Daoy (cell line): Measurements from ENCODE around the gene AAGAB. TPM values are rescaled to one million over a fixed set of nuclear protein-coding genes. Genes with fewer than 3 reads are reported as not detected.

Experiments used
- DNase-seq: peaks from one replicate; pipeline ENCODE4 v3.0.0-alpha.2; 2015; ENCODE audit warnings: low read depth
- total RNA-seq: library from RNA; depleted of rRNA; stranded (reverse); fragments of >200 nt; shearing (Covaris generic); gene quantifications from 2 replicates; pipeline ENCODE4 v1.2.3, GENCODE V29; 2014

Gene AAGAB
- total RNA-seq, 1 experiment from 2014 or later, result 99.4 TPM

GRCh38 chr15:67187351-67187854, 67.1 kb downstream of the AAGAB start:
- peak; percentile 7 for DNase-seq

- no peak for DNase-seq
Measured at GRCh38 chr15:67186688-67187087, 67.8 kb downstream of the AAGAB start.

- DNase-seq, result no peak
Measured at GRCh38 chr15:67186226-67186649, 68.2 kb downstream of the AAGAB start.

- peak; percentile 49 for DNase-seq
Measured at GRCh38 chr15:67185621-67186225, 68.7 kb downstream of the AAGAB start.

GRCh38 chr15:67185051-67185450, 69.4 kb downstream of the AAGAB start:
- no peak for DNase-seq

- no peak for DNase-seq
Measured at GRCh38 chr15:67184208-67184925, 70.1 kb downstream of the AAGAB start.

GRCh38 chr15:67183443-67184169, 70.9 kb downstream of the AAGAB start:
- no peak for DNase-seq

GRCh38 chr15:67181221-67181639, 73.2 kb downstream of the AAGAB start:
- no peak for DNase-seq

GRCh38 chr15:67180514-67181191, 73.8 kb downstream of the AAGAB start:
- DNase-seq, result peak; percentile 18

GRCh38 chr15:67180035-67180434, 74.4 kb downstream of the AAGAB start:
- peak; percentile 16 for DNase-seq

GRCh38 chr15:67179411-67179995, 75.0 kb downstream of the AAGAB start:
- peak; percentile 3 for DNase-seq

GRCh38 chr15:67178569-67179210, 75.8 kb downstream of the AAGAB start:
- peak; percentile 97 for DNase-seq

- peak; percentile 58 for DNase-seq
Measured at GRCh38 chr15:67177752-67178151, 76.7 kb downstream of the AAGAB start.

- peak; percentile 54 for DNase-seq
Measured at GRCh38 chr15:67176195-67176971, 78.1 kb downstream of the AAGAB start.

GRCh38 chr15:67175643-67176071, 78.8 kb downstream of the AAGAB start:
- DNase-seq, result peak; percentile 59

GRCh38 chr15:67174864-67175573, 79.4 kb downstream of the AAGAB start:
- DNase-seq, result peak; percentile 90

GRCh38 chr15:67174446-67174845, 80.0 kb downstream of the AAGAB start:
- no peak for DNase-seq

GRCh38 chr15:67173786-67174185, 80.7 kb downstream of the AAGAB start:
- DNase-seq, result no peak

- no peak for DNase-seq
Measured at GRCh38 chr15:67173005-67173404, 81.5 kb downstream of the AAGAB start.

- DNase-seq, result peak; percentile 46
Measured at GRCh38 chr15:67172172-67172571, 82.3 kb downstream of the AAGAB start.
